Keratinocyte (primary cell): ENCODE results near the gene LRRC2. TPM values are rescaled to one million over a fixed set of nuclear protein-coding genes. Genes with fewer than 3 reads are reported as not detected.

ENCODE experiments used
- DNase-seq: peaks from one replicate; pipeline ENCODE4 v3.0.0-alpha.2; 2011; ENCODE audit warnings: low read depth, missing footprints, low spot score
- FAIRE-seq: peaks from 2 replicates; lab custom pipeline; 2011; peaks lifted over from hg19 to GRCh38; lab: Jason Lieb, UNC
- H2AFZ ChIP-seq: 2 replicates; pipeline ENCODE4 v1.6.0; 2012; ENCODE audit warnings: low read length, control low read depth, inconsistent platforms; ENCODE audit not compliant: control insufficient read depth
- H3K27ac ChIP-seq: 2 replicates; pipeline ENCODE4 v1.5.1; 2011; ENCODE audit warnings: low read length; ENCODE audit not compliant: control insufficient read depth, insufficient read depth
- H3K27me3 ChIP-seq: 3 replicates; pipeline ENCODE4 v1.6.0; 2011; ENCODE audit warnings: low read length; ENCODE audit not compliant: control insufficient read depth, insufficient read depth; ENCODE audit errors: extremely low read depth
- H3K36me3 ChIP-seq, 2 experiments: 2 replicates in 1 of 2; 3 replicates in 1 of 2; pipeline ENCODE4 v1.5.1; 2011; ENCODE audit warnings: low read length in 2 of 2, mild to moderate bottlenecking in 1 of 2; ENCODE audit not compliant: control insufficient read depth in 2 of 2, insufficient read depth in 2 of 2; ENCODE audit errors: extremely low read depth in 1 of 2
- H3K4me1 ChIP-seq: 3 replicates; pipeline ENCODE4 v1.5.1; 2011; ENCODE audit warnings: low read length; ENCODE audit not compliant: control insufficient read depth, insufficient read depth; ENCODE audit errors: extremely low read depth
- H3K4me2 ChIP-seq: 3 replicates; pipeline ENCODE4 v1.6.0; 2011; ENCODE audit warnings: low read depth, low read length; ENCODE audit not compliant: control insufficient read depth, insufficient read depth; ENCODE audit errors: extremely low read depth
- H3K4me3 ChIP-seq, 3 experiments: fragments of 200-600 bp in 1 of 3; sonication (generic) in 1 of 3; 2 replicates in 2 of 3; 3 replicates in 1 of 3; pipeline ENCODE4 v1.5.1; 2011 to 2016; ENCODE audit warnings: low read length in 3 of 3, mild to moderate bottlenecking in 3 of 3, control low read depth in 2 of 3, inconsistent platforms in 1 of 3, low read depth in 1 of 3, mixed read lengths in 1 of 3, mixed run types in 1 of 3, moderate library complexity in 1 of 3; ENCODE audit not compliant: control insufficient read depth in 2 of 3, insufficient read depth in 2 of 3; ENCODE audit errors: extremely low read depth in 1 of 3
- H3K79me2 ChIP-seq: 2 replicates; pipeline ENCODE4 v1.6.0; 2012; ENCODE audit warnings: low read length; ENCODE audit not compliant: control insufficient read depth, insufficient read depth
- H3K9ac ChIP-seq: 3 replicates; pipeline ENCODE4 v1.6.0; 2011; ENCODE audit warnings: low read length; ENCODE audit not compliant: control insufficient read depth, insufficient read depth; ENCODE audit errors: extremely low read depth
- H3K9me1 ChIP-seq: 3 replicates; pipeline ENCODE4 v1.6.0; 2011; ENCODE audit warnings: low read length; ENCODE audit not compliant: control insufficient read depth, insufficient read depth; ENCODE audit errors: extremely low read depth
- H3K9me3 ChIP-seq: 2 replicates; pipeline ENCODE4 v1.5.1; 2012; ENCODE audit warnings: low read depth, low read length; ENCODE audit not compliant: control insufficient read depth
- H4K20me1 ChIP-seq: 3 replicates; pipeline ENCODE4 v1.6.0; 2011; ENCODE audit warnings: low read length; ENCODE audit not compliant: control insufficient read depth, insufficient read depth; ENCODE audit errors: extremely low read depth
- CTCF ChIP-seq, 3 experiments: IDR thresholded peaks in 1 of 3; conservative IDR thresholded peaks in 1 of 3; optimal IDR thresholded peaks in 1 of 3; 2 replicates in 2 of 3; 3 replicates in 1 of 3; pipeline versions ENCODE3 to v1.5.1; 2011; ENCODE audit warnings: low read length in 3 of 3, mild to moderate bottlenecking in 3 of 3, moderate library complexity in 2 of 3, control low read depth in 1 of 3, inconsistent platforms in 1 of 3; ENCODE audit not compliant: insufficient read depth in 2 of 3; ENCODE audit errors: extremely low read depth in 1 of 3
- EZH2 ChIP-seq: IDR thresholded peaks from one replicate; pipeline ENCODE4 v1.6.1; 2012; ENCODE audit warnings: inconsistent platforms, mild to moderate bottlenecking, low read length, moderate library complexity
- dilution Hi-C: fragments of 300-500 bp; cut with MboI; formaldehyde crosslinking; loops from one replicate; pipeline ENCODE4 v1.7.0; 2020; ENCODE audit warnings: low sequenced_read_pairs; ENCODE audit not compliant: extremely low pct_ligation_motif_present
- polyA plus RNA-seq, 5 experiments: library from polyadenylated mRNA; depleted of rRNA in 3 of 5; stranded (reverse) in 3 of 5; stranded (forward) in 1 of 5; unstranded in 1 of 5; fragments of >200 nt; gene quantifications; 1 replicate in 1 of 5; 2 replicates in 3 of 5; 3 replicates in 1 of 5; pipeline versions ENCODE4 v1.2.1 to v1.2.3, GENCODE V29; 2011 to 2012; ENCODE audit warnings: missing spikeins in 2 of 5, low read depth in 1 of 5, low replicate concordance in 1 of 5

LRRC2 gene
- polyA plus RNA-seq, 1 donor (not counting 4 experiments of a cell fraction or from before 2014, with no cell fraction given) = 0.51 TPM

GRCh38 chr3:46576879-46577278 lies 10.8 kb upstream of the LRRC2 start:
- Histone ChIP-seq H3K4me3 (no peak overlapping the region), H3K79me2 (no peaks in the 10 kb centered on the region), H3K4me1 (no peaks in the 10 kb centered on the region), H3K27ac (no peak overlapping the region), H2AFZ (no peak overlapping the region), H3K9ac (no peak overlapping the region), H3K36me3 (no peaks in the 10 kb centered on the region), H3K4me2 (no peak overlapping the region), H4K20me1 (no peaks in the 10 kb centered on the region), H3K27me3 (no peaks in the 10 kb centered on the region), H3K9me1 (no peaks in the 10 kb centered on the region), H3K9me3 (no peaks in the 10 kb centered on the region)
- no peak for TF ChIP-seq CTCF (optimal IDR thresholded peaks at IDR 0.05 in 1 of 3, IDR thresholded peaks at IDR 0.05 in 1 of 3, conservative IDR thresholded peaks at IDR 0.05 in 1 of 3; ENCODE audit: extremely low read depth in 1 of 3, insufficient read depth in 2 of 3, low read length in 3 of 3)
- TF ChIP-seq EZH2 = no peak
- dilution Hi-C loops = no loop called here
- DNase-seq = no peak
- FAIRE-seq = no peak

DNA sequence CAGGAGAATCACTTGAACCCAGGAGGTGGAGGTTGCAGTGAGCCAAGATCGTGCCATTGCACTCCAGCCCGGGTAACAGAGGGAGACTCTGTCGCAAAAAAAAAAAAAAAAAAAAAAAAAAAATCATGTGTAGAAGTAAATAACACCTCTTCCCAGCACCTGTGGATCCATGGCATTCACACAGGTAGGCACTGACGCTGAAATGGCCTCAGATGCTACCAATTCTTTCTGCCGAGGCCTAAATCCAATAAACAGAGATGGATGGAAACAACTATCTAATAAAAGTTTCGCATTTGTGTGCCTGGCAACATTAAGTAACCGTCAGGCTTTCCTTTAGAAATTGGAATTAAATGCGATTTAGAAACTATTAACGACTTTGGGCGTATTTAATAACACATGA lies 10.3 kb upstream of the LRRC2 start:
- Histone ChIP-seq H3K4me1 (no peaks in the 10 kb centered on the region), H3K9ac (no peak overlapping the region), H3K4me2 (no peak overlapping the region), H3K27me3 (no peaks in the 10 kb centered on the region), H3K36me3 (no peaks in the 10 kb centered on the region), H3K9me1 (no peaks in the 10 kb centered on the region), H4K20me1 (no peaks in the 10 kb centered on the region), H3K79me2 (no peaks in the 10 kb centered on the region), H2AFZ (no peak overlapping the region), H3K27ac (no peak overlapping the region), H3K4me3 (no peak overlapping the region), H3K9me3 (no peaks in the 10 kb centered on the region)
- TF ChIP-seq EZH2 (no peak), CTCF (optimal IDR thresholded peaks at IDR 0.05 in 1 of 3, IDR thresholded peaks at IDR 0.05 in 1 of 3, conservative IDR thresholded peaks at IDR 0.05 in 1 of 3; ENCODE audit: extremely low read depth in 1 of 3, insufficient read depth in 2 of 3, low read length in 3 of 3) (no peak)
- no peak for FAIRE-seq
- dilution Hi-C loops = no loop called here
- no peak for DNase-seq
